ENCODE measurements around the gene RBMS3. TPM values are rescaled to one million over a fixed set of nuclear protein-coding genes. Genes with fewer than 3 reads are reported as not detected.
A peak's percentile ranks its signal among the peaks of the same experiment; 100 is the strongest.

Gene RBMS3
- total and polyA plus RNA-seq, 3 donors from 2014 or later, result 5.6 to 36.2 (median 19.7) TPM

DNA sequence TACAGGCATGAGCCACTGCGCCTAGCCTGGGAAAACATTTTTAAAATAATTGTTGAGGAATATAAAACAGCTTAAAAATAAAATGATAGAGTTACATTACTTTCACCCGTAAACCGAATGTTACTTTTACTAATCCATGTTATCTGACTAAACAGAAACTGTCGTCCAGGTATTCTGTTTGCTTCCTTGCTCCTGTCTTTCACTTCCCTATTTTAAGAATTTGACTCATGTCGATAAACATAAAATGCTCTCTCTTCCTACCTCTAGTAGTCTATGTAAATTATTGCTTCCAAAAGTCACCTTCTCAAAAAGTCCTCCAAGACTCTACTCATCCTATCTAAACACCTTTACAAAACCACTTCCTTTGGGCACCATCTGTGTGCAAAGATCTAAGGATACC lies 216.4 kb downstream of the RBMS3 start:
- TF ChIP-seq, protein P1, sequence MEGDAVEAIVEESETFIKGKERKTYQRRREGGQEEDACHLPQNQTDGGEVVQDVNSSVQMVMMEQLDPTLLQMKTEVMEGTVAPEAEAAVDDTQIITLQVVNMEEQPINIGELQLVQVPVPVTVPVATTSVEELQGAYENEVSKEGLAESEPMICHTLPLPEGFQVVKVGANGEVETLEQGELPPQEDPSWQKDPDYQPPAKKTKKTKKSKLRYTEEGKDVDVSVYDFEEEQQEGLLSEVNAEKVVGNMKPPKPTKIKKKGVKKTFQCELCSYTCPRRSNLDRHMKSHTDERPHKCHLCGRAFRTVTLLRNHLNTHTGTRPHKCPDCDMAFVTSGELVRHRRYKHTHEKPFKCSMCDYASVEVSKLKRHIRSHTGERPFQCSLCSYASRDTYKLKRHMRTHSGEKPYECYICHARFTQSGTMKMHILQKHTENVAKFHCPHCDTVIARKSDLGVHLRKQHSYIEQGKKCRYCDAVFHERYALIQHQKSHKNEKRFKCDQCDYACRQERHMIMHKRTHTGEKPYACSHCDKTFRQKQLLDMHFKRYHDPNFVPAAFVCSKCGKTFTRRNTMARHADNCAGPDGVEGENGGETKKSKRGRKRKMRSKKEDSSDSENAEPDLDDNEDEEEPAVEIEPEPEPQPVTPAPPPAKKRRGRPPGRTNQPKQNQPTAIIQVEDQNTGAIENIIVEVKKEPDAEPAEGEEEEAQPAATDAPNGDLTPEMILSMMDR (IDR thresholded peaks at IDR 0.05), result no peak
- no peak for TF ChIP-seq POLR2A (IDR thresholded peaks at IDR 0.05)
- H3K27ac ChIP-seq, result no peak overlapping the region
- DNase-seq, result no peak
- intact Hi-C loops (cut with DNase I; ENCODE audit: low total_unique reads), result no loop called here
- WGBS, 2 donors, result 91 to 94% methylated on average over 5 of the region's 5 CpGs
- no peaks in the 10 kb centered on the region for H3K27me3 ChIP-seq
- H3K36me3 ChIP-seq (ENCODE audit: low read depth, missing control alignments), result no peaks in the 10 kb centered on the region
- no peaks in the 10 kb centered on the region for H3K9me3 ChIP-seq
- no peaks in the 10 kb centered on the region for H3K4me1 ChIP-seq
- no peak overlapping the region for H3K4me3 ChIP-seq

DNA sequence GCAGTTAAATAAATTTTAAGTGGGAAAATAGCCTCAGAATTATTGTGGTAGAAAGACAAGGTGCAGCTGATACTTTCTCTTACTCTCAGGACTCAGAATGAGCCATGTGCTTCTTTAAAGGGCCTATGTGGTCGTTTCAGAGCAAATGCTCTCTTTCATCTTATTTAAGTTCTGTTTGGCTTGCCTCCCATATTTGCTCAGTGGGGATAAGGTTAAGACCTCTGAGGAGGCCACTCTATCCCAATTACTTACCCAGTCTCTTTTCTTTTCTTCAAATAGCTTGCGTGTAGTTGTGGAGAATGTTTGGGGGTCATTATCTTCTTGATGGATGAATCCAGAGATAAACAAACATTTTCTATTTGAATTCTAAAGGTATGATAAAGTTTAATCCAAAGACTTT lies 221.9 kb downstream of the RBMS3 start:
- H3K27ac ChIP-seq, result no peak overlapping the region
- WGBS, 2 donors, result 72 to 73% methylated on average over 2 of the region's 2 CpGs
- no peaks in the 10 kb centered on the region for H3K27me3 ChIP-seq
- no peak overlapping the region for H3K4me3 ChIP-seq
- intact Hi-C loops (cut with DNase I; ENCODE audit: low total_unique reads), result no loop called here
- no peak for DNase-seq
- H3K9me3 ChIP-seq, result no peaks in the 10 kb centered on the region
- no peaks in the 10 kb centered on the region for H3K36me3 ChIP-seq (ENCODE audit: low read depth, missing control alignments)
- H3K4me1 ChIP-seq, result no peaks in the 10 kb centered on the region
- no peak for TF ChIP-seq POLR2A (IDR thresholded peaks at IDR 0.05)
- TF ChIP-seq, protein P1 (IDR thresholded peaks at IDR 0.05), result no peak

DNA sequence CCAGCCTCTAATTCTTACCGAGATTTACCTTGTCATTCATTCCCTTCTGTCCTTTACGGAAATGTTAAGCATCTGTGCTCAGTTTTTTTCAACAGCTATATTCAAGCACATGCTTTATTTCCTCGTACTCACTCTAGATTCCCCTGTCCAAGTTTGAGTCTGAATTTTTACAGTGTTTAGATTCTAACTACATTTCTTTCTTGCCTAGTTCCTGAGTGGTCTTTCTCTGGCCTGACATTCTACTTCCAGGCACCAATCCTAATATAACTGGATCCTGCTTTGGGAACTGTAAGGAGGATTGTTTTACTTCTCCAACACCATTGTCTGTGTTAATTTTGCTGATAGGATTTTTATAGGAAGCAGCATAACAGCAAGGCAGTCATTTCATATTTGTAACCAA lies 222.4 kb downstream of the RBMS3 start:
- WGBS, 2 donors, result 76 to 81% methylated on average over 3 of the region's 3 CpGs
- Histone ChIP-seq H3K27me3 (no peaks in the 10 kb centered on the region), H3K4me3 (no peak overlapping the region), H3K36me3 (ENCODE audit: low read depth, missing control alignments) (no peaks in the 10 kb centered on the region), H3K9me3 (no peaks in the 10 kb centered on the region), H3K4me1 (no peaks in the 10 kb centered on the region), H3K27ac (peak overlapping the region in 1 of 2 donors; percentile 8)
- intact Hi-C loops (cut with DNase I; ENCODE audit: low total_unique reads), result no loop called here
- DNase-seq, result no peak
- TF ChIP-seq, protein P1 (IDR thresholded peaks at IDR 0.05), result no peak
- TF ChIP-seq POLR2A (IDR thresholded peaks at IDR 0.05), result no peak

DNA sequence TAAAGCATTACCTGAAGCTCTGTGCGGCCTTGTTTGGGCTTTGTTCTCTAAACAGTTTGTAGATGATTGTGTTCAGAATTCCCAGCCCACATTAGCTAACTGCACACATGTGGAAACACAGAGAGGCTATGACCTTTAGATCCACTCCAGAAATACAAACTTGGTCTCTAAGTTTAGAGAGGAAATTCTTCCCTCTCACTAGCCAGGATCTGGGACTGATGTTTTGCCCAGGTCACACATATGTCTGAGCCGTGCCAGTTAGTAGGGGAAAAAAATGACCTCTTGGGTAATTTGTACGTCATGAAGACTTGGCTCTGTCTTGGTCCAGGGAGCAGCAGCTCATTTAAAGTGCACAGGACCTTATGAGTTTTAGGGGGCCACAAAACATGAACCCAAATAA lies 223.1 kb downstream of the RBMS3 start:
- H3K4me1 ChIP-seq, result no peaks in the 10 kb centered on the region
- no peak overlapping the region for H3K4me3 ChIP-seq
- peak overlapping the region in 1 of 2 donors; percentile 8 for H3K27ac ChIP-seq
- H3K9me3 ChIP-seq, result no peaks in the 10 kb centered on the region
- intact Hi-C loops (cut with DNase I; ENCODE audit: low total_unique reads), result no loop called here
- 57 to 59% methylated on average over 3 of the region's 3 CpGs for WGBS, 2 donors
- no peak for DNase-seq
- H3K27me3 ChIP-seq, result no peaks in the 10 kb centered on the region
- TF ChIP-seq, protein P1 (IDR thresholded peaks at IDR 0.05), result no peak
- no peak for TF ChIP-seq POLR2A (IDR thresholded peaks at IDR 0.05)
- no peaks in the 10 kb centered on the region for H3K36me3 ChIP-seq (ENCODE audit: low read depth, missing control alignments)

DNA sequence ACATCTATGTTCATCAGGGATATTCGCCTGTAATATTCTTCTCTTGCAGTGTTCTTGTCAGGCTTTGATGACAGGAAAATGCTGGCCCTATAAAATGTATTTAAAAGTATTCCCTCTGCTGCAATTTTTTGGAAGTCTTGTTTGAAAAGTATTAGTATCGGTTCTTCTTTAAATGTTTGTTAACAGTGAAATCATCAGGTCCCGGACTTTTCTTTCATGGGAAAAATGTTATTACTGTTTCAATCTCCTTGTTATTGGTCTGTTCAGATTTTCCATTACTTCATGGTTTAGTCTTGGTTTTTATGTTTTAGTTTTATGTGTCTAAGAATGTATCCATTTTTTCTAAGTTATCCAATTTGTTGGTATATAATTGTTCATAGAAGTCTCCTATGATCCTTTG lies 225.6 kb downstream of the RBMS3 start:
- Histone ChIP-seq H3K36me3 (ENCODE audit: low read depth, missing control alignments) (no peaks in the 10 kb centered on the region), H3K27ac (no peak overlapping the region), H3K27me3 (no peaks in the 10 kb centered on the region), H3K4me3 (no peak overlapping the region), H3K9me3 (no peaks in the 10 kb centered on the region), H3K4me1 (no peaks in the 10 kb centered on the region)
- DNase-seq, result no peak
- intact Hi-C loops (cut with DNase I; ENCODE audit: low total_unique reads), result no loop called here
- WGBS, 2 donors, result 86 to 93% methylated on average over 3 of the region's 3 CpGs
- TF ChIP-seq, protein P1 (IDR thresholded peaks at IDR 0.05), result no peak
- no peak for TF ChIP-seq POLR2A (IDR thresholded peaks at IDR 0.05)
